NCI-H82 (cell line): ENCODE data around the gene PTPRB.

ENCODE experiments used
- DNase-seq: peaks from one replicate; lab custom pipeline; 2025; lab: John Stamatoyannopoulos, UW

PTPRB gene

GRCh38 chr12:70637303-70638085, at the start of gene PTPRB:
Gene PTPRB, minus strand, starts transcription at chr12:70637429. Its CDS starts 34 bp downstream, at chr12:70637395.
- no peak for DNase-seq

- DNase-seq = no peak
Measured at GRCh38 chr12:70686907-70687306, 49.7 kb upstream of the PTPRB start.

- no peak for DNase-seq
Measured at GRCh38 chr12:70686299-70686698, 49.1 kb upstream of the PTPRB start.

- DNase-seq = no peak
Measured at GRCh38 chr12:70683976-70684375, 46.7 kb upstream of the PTPRB start.

GRCh38 chr12:70671698-70672097, 34.5 kb upstream of the PTPRB start:
- no peak for DNase-seq

GRCh38 chr12:70670948-70671347, 33.7 kb upstream of the PTPRB start:
- DNase-seq = no peak

GRCh38 chr12:70667253-70667652, 30.0 kb upstream of the PTPRB start:
- no peak for DNase-seq

DNA sequence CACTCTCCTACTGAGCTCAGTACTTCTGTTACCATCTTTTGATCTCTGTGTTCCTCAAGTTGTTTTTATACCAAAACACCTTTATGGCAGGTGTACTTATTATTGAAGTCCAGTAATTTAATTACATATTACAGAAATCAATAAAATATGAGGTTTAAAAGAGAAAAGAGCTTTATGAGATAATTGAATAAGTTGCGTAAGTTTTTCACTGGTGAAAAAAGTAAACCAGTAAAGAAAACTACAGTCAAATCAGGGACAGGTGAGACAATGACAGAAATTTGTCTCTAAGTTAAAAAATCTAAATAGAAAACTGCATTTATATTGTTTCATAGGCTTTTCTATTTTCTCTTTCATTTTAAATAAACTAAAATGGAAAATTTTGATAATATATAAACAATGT, 29.1 kb upstream of the PTPRB start:
- DNase-seq = no peak

- peak; percentile 2 for DNase-seq
Measured at GRCh38 chr12:70664465-70664881, 27.2 kb upstream of the PTPRB start.

- DNase-seq = no peak
Measured at GRCh38 chr12:70663838-70664237, 26.6 kb upstream of the PTPRB start.

DNA sequence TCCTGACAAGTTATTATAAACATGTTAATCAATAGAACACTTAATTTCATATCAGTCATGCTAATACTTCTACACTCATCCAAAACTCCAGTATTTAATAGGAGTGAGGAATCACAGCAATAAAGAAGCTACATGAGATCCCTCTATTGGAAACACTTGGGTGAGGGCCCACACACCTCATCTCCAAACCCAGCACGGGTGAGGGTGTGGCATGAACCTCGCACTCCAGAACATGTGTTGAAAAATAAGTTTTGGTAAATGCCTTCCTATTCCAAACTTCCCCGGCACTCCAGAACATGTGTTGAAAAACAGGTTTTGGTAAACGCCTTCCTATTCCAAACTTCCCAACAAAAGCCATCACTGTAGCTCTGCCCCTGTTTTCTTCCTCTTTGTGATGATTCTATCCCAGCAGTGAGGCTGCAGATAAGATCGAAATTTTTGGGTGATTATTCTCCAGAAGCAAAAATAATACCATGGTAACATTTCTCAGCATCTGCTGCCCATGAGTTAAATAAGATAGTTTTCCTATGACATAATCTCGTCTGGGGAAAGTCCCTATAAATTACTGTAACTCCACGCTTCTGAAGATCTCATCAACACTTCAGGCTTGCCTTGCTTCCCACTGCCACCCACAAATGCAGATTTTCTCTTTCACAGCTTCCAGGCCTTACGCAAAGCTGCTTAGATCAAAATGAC, 24.4 kb upstream of the PTPRB start:
- DNase-seq = no peak

DNA sequence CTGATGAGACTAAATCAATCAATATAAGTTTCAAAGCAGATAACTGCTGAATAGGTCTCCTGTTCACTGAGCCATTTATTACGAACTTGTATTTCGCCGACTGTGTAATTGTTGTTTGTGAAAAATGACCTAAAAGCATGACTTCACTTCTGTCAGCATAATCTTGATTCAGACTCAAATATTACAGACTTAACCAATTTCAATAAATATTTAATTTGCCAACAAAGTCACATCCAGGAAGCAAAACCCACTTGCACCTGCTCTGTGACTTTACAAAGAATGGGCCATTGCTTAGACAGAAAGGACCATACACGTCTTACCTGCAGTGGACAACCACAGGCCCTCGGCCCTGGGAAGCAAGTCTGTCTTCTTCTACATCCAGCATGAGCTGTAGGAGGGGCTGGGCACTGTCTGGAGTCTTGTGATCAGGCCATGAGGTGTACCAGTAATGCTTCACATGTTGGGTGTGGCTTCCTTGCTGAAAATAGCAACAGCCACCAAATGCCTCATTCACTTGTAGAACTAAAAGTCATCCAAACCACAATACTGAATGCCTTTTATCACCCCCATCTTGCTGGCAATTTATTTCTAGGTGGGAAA, 23.5 kb upstream of the PTPRB start:
- no peak for DNase-seq

DNA sequence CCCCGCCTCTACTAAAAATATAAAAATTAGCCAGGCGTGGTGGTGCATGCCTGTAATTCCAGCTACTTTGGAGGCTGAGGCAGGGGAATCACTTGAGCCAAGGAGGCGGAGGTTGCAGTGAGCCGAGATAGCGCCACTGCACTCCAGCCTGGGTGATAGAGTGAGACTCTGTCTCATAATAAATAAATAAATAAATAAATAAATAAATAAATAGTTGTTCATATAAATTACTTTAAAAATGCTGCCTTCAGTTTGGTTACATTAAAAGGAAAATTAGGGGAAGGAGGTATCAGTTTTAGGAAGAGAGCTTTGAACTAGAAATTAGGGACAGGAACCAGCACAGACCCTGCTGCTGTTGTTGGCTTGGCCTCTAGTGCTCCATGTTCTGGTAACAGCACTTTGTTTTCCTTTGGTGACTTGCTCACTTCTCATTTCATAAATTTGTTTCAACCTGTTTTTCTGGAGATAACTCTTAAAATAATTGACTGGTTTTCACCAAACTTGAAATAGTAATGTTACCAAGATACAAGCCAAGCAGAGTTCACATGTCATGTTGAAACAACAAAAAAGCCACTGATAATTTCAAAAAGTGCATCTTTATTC, 22.9 kb upstream of the PTPRB start:
- DNase-seq = no peak

- no peak for DNase-seq
Measured at GRCh38 chr12:70659077-70659606, 21.9 kb upstream of the PTPRB start.

DNA sequence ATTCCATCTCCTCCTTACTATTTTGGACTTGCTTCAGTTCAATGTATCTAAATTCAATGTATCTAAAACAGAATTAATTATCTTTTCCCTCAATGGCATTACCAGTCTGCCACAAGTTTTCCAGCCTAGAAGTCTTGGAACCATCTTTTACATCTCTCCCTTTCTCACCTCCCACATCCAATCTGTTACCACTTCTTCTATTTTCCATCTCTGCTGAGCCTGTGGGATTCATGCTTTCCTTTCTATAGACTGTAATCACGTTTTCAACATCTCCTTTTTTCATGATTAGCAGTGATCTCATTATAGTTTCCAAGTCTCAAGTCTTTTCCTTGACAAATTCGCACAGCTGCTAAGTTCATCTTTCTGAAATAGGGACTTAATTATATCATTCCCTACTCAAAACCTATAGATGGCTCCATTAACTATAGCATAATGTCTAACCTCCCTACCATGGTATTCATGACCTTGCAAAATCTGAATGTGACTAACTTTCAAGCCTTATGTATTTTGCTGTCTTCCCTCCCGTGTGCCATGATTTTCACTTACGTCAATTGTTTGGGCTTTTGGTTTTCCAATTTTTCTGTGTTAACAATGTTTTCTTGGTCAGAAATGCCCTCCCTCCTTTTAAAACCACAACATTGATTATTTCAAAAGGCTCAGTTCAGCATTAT, 20.5 kb upstream of the PTPRB start:
- no peak for DNase-seq

- no peak for DNase-seq
Measured at GRCh38 chr12:70652451-70652850, 15.2 kb upstream of the PTPRB start.

- DNase-seq = no peak
Measured at GRCh38 chr12:70648831-70649230, 11.6 kb upstream of the PTPRB start.

- DNase-seq = no peak
Measured at GRCh38 chr12:70648191-70648590, 11.0 kb upstream of the PTPRB start.

DNA sequence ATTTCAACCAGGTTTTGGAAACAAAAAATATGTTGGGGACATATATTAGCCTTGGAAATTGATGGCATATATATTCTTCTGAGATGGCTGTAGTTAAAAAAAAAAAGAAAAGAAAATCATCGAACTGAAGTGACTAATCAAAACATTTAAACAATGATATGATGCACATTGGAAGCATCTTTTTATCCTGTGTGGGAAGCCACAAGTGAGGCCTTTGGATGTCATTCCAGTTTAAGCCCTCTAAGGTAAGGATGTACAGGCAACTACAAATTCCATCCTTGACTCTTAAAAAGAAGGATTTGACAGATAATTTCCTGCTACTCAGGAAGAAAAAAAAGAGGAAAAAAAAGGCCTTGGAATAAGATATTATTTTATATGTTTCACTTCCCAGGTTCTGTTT, 9.6 kb upstream of the PTPRB start:
- no peak for DNase-seq

- DNase-seq = no peak
Measured at GRCh38 chr12:70645494-70646317, 8.5 kb upstream of the PTPRB start.

DNA sequence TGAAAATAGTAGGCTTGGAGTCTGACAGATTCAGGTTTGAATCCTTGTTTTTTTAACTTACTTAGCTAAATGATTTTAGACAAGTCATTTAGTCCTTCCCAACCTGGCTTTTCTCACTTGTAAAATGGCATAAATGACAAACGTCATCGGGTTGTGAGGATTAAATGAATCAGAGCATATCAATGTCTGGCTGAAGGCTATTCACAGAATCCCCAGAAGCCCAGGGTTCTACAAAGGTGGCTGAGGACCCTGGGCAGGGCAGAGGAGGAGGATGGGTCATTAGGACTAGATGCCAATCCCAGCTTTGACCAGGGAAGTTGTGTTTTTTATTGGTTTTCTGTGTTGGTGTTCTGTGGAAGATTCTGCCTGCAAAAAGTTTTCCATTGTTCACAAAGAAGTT, 7.6 kb upstream of the PTPRB start:
- DNase-seq = no peak
